Measurements from ENCODE around the gene MXD4.

DNA sequence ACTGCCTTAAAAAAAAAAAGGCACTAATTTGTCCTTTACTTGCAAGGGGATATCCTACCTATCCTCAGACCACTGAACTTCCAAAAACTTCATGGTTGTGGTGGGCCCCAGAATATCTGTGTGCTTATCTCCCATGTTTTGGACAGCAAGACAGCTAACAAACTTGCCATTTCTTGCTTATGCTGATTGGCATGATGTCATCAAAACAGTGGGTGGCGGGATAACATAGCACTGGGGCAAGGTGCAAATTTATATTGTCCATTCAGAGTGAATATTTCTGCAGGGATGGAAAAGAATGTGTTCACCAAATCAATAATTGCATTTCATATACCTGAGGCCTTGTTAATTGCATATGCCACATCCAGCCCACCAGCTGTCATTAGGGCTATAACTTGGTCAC lies 43.5 kb downstream of the MXD4 start:
- TF ChIP-seq, protein P1, sequence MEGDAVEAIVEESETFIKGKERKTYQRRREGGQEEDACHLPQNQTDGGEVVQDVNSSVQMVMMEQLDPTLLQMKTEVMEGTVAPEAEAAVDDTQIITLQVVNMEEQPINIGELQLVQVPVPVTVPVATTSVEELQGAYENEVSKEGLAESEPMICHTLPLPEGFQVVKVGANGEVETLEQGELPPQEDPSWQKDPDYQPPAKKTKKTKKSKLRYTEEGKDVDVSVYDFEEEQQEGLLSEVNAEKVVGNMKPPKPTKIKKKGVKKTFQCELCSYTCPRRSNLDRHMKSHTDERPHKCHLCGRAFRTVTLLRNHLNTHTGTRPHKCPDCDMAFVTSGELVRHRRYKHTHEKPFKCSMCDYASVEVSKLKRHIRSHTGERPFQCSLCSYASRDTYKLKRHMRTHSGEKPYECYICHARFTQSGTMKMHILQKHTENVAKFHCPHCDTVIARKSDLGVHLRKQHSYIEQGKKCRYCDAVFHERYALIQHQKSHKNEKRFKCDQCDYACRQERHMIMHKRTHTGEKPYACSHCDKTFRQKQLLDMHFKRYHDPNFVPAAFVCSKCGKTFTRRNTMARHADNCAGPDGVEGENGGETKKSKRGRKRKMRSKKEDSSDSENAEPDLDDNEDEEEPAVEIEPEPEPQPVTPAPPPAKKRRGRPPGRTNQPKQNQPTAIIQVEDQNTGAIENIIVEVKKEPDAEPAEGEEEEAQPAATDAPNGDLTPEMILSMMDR (IDR thresholded peaks at IDR 0.05) = no peak
- TF ChIP-seq POLR2AphosphoS5 (IDR thresholded peaks at IDR 0.05) (no peak), POLR2A (IDR thresholded peaks at IDR 0.05) (no peak), EP300 (IDR thresholded peaks at IDR 0.05) (no peak)

Measured in upper lobe of left lung (tissue), 4 donors.